Measurements from ENCODE around the gene GPC3. TPM values are rescaled to one million over a fixed set of nuclear protein-coding genes. Genes with fewer than 3 reads are reported as not detected.

Gene GPC3
- total RNA-seq, 4 donors from 2014 or later = 1.4 to 5.8 (median 2.7) TPM

DNA sequence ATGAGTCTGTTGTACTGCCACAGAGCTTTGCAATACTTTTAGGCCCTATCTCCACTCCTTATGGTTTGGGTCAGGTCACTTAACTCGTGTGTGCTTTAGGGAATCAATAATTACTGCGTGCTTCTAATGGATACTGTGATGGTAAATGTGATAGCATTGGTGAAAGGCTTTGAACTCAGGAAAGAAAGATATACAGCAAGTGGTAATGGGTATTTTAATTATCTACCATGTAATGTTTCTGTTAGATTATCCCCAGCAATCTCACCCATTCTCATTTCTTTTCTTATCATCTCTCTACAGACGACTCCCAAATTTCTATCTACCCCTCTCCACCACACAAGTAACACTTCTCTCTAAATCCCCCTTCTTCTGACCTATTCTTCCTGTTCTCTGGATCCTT lies 128.6 kb downstream of the GPC3 start:
- TF ChIP-seq CTCF (IDR thresholded peaks at IDR 0.05 in 4 of 5, conservative IDR thresholded peaks at IDR 0.05 in 1 of 5) (no peak), POLR2A (IDR thresholded peaks at IDR 0.05) (no peak)
- no peak for ATAC-seq
- in situ Hi-C loops (cut with MboI; ENCODE audit: low sequenced_read_pairs in 4 of 4) = no loop called here
- Histone ChIP-seq H3K36me3 (no peaks in the 10 kb centered on the region), H3K27ac (no peak overlapping the region), H3K27me3 (peaks cover 0 to 2% (median 0%) of the 10 kb centered on the region in 3 donors), H3K4me3 (no peak overlapping the region), H3K4me1 (no peaks in the 10 kb centered on the region), H3K9me3 (no peaks in the 10 kb centered on the region)
- intact Hi-C loops (cut with DNase I; ENCODE audit: low total_unique reads) = no loop called here
- no peak for DNase-seq

DNA sequence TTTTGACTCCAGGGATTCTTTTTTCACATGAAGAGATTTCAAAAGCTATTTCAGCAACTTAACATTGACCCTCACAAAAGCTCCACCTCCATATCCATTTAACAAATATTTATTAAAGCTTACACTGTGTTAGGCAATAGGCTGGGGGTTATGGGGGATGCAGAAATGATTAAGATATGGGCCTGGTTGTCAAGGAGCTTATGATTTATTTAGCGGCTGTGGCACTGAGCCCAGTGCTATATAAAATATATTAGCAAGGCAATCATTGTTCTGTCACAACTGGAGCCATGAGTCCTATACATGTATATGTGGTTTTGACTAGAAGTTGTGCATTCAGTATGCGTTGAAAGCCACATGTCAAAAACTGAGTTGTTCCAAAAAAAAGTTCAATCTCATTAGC lies 131.1 kb downstream of the GPC3 start:
- Histone ChIP-seq H3K36me3 (no peaks in the 10 kb centered on the region), H3K4me3 (no peak overlapping the region), H3K4me1 (no peaks in the 10 kb centered on the region), H3K27me3 (peaks cover 0 to 2% (median 0%) of the 10 kb centered on the region in 3 donors), H3K9me3 (no peaks in the 10 kb centered on the region), H3K27ac (no peak overlapping the region)
- intact Hi-C loops (cut with DNase I; ENCODE audit: low total_unique reads) = no loop called here
- DNase-seq (no peak), ATAC-seq (no peak)
- in situ Hi-C loops (cut with MboI; ENCODE audit: low sequenced_read_pairs in 4 of 4) = no loop called here
- TF ChIP-seq CTCF (IDR thresholded peaks at IDR 0.05 in 4 of 5, conservative IDR thresholded peaks at IDR 0.05 in 1 of 5) (no peak), POLR2A (IDR thresholded peaks at IDR 0.05) (no peak)

DNA sequence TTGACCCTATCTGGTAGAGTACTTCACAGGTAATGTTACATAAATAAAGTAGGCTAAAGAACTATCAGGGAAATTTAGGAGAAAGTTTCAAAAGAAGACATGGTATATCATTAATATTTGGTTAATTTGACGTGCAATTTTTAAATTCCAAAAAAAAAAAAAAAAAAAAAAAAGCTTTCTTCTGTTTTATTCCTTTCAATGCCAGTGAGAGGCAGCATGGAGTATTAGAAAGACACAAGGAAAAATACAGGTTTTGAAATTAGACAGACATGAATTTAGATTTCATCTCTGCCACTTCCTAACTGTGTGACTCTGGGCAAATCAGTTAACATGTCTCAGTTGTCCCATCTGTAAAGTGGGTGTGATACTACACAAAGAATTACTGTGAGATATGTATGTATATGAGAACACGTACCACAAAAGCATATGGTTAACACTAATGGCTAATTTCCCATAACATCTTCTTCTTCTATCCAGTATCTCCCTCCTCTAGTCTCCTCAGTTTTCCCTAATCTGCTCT lies 132.5 kb downstream of the GPC3 start:
- no peaks in the 10 kb centered on the region for H3K36me3 ChIP-seq
- H3K9me3 ChIP-seq = no peaks in the 10 kb centered on the region
- ATAC-seq (no peak), DNase-seq (no peak)
- H3K27ac ChIP-seq = no peak overlapping the region
- peaks cover 0 to 2% (median 0%) of the 10 kb centered on the region in 3 donors for H3K27me3 ChIP-seq
- no peak for TF ChIP-seq CTCF (IDR thresholded peaks at IDR 0.05 in 4 of 5, conservative IDR thresholded peaks at IDR 0.05 in 1 of 5)
- no peak for TF ChIP-seq POLR2A (IDR thresholded peaks at IDR 0.05)
- no peaks in the 10 kb centered on the region for H3K4me1 ChIP-seq
- in situ Hi-C loops (cut with MboI; ENCODE audit: low sequenced_read_pairs in 4 of 4) (no loop called here), intact Hi-C loops (cut with DNase I; ENCODE audit: low total_unique reads) (no loop called here)
- no peak overlapping the region for H3K4me3 ChIP-seq

DNA sequence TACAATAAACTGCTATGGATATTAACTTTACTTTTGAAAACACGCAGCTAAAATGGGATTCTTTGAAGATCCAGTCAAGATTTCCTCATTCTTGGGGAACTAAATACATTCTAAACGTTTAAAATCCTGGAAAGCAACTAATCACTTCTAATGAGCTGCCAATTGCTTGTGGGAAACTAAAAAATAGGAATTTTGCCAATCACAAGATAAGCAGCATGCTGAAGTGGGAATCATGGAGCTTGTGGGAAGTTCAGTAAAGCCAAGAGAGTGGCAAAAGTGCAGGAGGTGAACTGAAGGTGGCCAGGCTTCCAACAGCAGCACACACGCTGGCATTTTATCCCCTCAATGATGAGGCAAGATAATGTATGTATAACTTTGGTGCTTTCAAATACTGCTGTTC lies 133.0 kb downstream of the GPC3 start:
- ATAC-seq = no peak

More for the DNA sequence above, 133.0 kb downstream of the GPC3 start:
- H3K9me3 ChIP-seq = no peaks in the 10 kb centered on the region
- no peaks in the 10 kb centered on the region for H3K4me1 ChIP-seq
- no peaks in the 10 kb centered on the region for H3K36me3 ChIP-seq
- in situ Hi-C loops (cut with MboI; ENCODE audit: low sequenced_read_pairs in 4 of 4) (no loop called here), intact Hi-C loops (cut with DNase I; ENCODE audit: low total_unique reads) (no loop called here)
- DNase-seq = no peak
- H3K27me3 ChIP-seq = peaks cover 0 to 2% (median 0%) of the 10 kb centered on the region in 3 donors
- TF ChIP-seq CTCF (IDR thresholded peaks at IDR 0.05 in 4 of 5, conservative IDR thresholded peaks at IDR 0.05 in 1 of 5) = no peak
- TF ChIP-seq POLR2A (IDR thresholded peaks at IDR 0.05) = no peak
- H3K4me3 ChIP-seq = no peak overlapping the region
- H3K27ac ChIP-seq = no peak overlapping the region
